ENCODE measurements around the gene AURKA.

GRCh38 chr20:56359212-56360132 lies 32.5 kb downstream of the AURKA start:
- TF ChIP-seq POLR2A (IDR thresholded peaks at IDR 0.05): peak in 1 of 2 donors; percentile 53
- TF ChIP-seq CTCF (IDR thresholded peaks at IDR 0.05): no peak

Measured in adrenal gland (tissue), 5 donors.